Activated CD4-positive, alpha-beta T cell treated with anti-CD3 and anti-CD28 coated beads for 1 hour (primary cell): ENCODE results near the gene TMEM25.
A peak's percentile ranks its signal among the peaks of the same experiment; 100 is the strongest.
"Not testable (repeated sequence)": the region's sequence is repeated elsewhere in the genome, so short reads cannot be mapped to it uniquely, and the experiment has no call there.

Experiments
- DNase-seq: peaks from one replicate; pipeline ENCODE4 v3.0.0-alpha.2; 2020

Gene TMEM25

GRCh38 chr11:118532852-118533768 is 2.1 kb downstream of the TMEM25 start:
- DNase-seq: no peak

GRCh38 chr11:118533769-118534729 is 3.1 kb downstream of the TMEM25 start:
- no peak for DNase-seq

GRCh38 chr11:118535261-118535660 is 4.3 kb downstream of the TMEM25 start:
- DNase-seq: no peak

GRCh38 chr11:118536726-118537125 is 5.7 kb downstream of the TMEM25 start:
- DNase-seq: no peak

GRCh38 chr11:118537409-118537980 is 6.5 kb downstream of the TMEM25 start:
- DNase-seq: no peak

GRCh38 chr11:118544010-118544646 is 13.1 kb downstream of the TMEM25 start:
- no peak for DNase-seq

- no peak for DNase-seq
Measured at GRCh38 chr11:118544647-118545010, 13.6 kb downstream of the TMEM25 start.

- no peak for DNase-seq
Measured at GRCh38 chr11:118545533-118545932, 14.5 kb downstream of the TMEM25 start.

GRCh38 chr11:118547132-118547531 is 16.1 kb downstream of the TMEM25 start:
- no peak for DNase-seq

GRCh38 chr11:118552341-118552740 is 21.3 kb downstream of the TMEM25 start:
- DNase-seq: no peak

GRCh38 chr11:118560806-118561205 is 29.8 kb downstream of the TMEM25 start:
- no peak for DNase-seq

GRCh38 chr11:118565051-118565450 is 34.1 kb downstream of the TMEM25 start:
- DNase-seq: no peak

GRCh38 chr11:118569670-118570069 is 38.7 kb downstream of the TMEM25 start:
- DNase-seq: no peak

GRCh38 chr11:118570787-118571186 is 39.8 kb downstream of the TMEM25 start:
- DNase-seq: no peak

GRCh38 chr11:118571701-118572060 is 40.7 kb downstream of the TMEM25 start:
- not testable (repeated sequence) for DNase-seq

GRCh38 chr11:118572061-118572980 is 41.3 kb downstream of the TMEM25 start, which contains the start of gene ARCN1:
Gene ARCN1 (plus strand): TSS chr11:118572409. CDS start chr11:118572548, 139 bp downstream.
- peak; percentile 71 for DNase-seq

GRCh38 chr11:118572981-118573550 is 42.1 kb downstream of the TMEM25 start:
- no peak for DNase-seq

- DNase-seq: no peak
Measured at GRCh38 chr11:118574636-118575035, 43.6 kb downstream of the TMEM25 start.

GRCh38 chr11:118577995-118578394 is 47.0 kb downstream of the TMEM25 start:
- DNase-seq: not testable (repeated sequence)

GRCh38 chr11:118581057-118581456 is 50.1 kb downstream of the TMEM25 start:
- DNase-seq: no peak
